ENCODE data around the gene CHGA. TPM values are rescaled to one million over a fixed set of nuclear protein-coding genes. Genes with fewer than 3 reads are reported as not detected.

Gene CHGA
- total and polyA plus RNA-seq, 11 donors, result 0.07 to 0.19 TPM; not detected in 9

- peak; percentile 36 to 73 (median 62) for ATAC-seq
- Histone ChIP-seq H3K4me1 (peaks cover 0 to 50% (median 17%) of the 10 kb centered on the region in 12 donors), H3K9me3 (no peaks in the 10 kb centered on the region), H3K4me3 (no peak overlapping the region), H3K27me3 (no peaks in the 10 kb centered on the region), H3K36me3 (peaks cover 0 to 62% (median 34%) of the 10 kb centered on the region in 9 donors), H3K27ac (peak overlapping the region in 10 of 12 donors; percentile 17 to 79 (median 44))
- intact Hi-C loops (cut with DNase I), result no loop called here
- 38 to 58% (median 48%) methylated on average over 6 to 10 of the region's 10 CpGs for WGBS, 4 donors
- DNase-seq, result peak in 3 of 5 donors; percentile 58 to 66 (median 65)
- no peak for TF ChIP-seq POLR2A (IDR thresholded peaks at IDR 0.05)
- TF ChIP-seq CTCF (IDR thresholded peaks at IDR 0.05), result no peak
Measured at GRCh38 chr14:92959189-92959531, 36.2 kb downstream of the CHGA start.

- Histone ChIP-seq H3K4me3 (no peak overlapping the region), H3K27ac (peak overlapping the region in 7 of 12 donors; percentile 12 to 79 (median 43)), H3K9me3 (no peaks in the 10 kb centered on the region), H3K27me3 (no peaks in the 10 kb centered on the region), H3K4me1 (peaks cover 0 to 50% (median 25%) of the 10 kb centered on the region in 12 donors), H3K36me3 (peaks cover 0 to 58% (median 34%) of the 10 kb centered on the region in 9 donors)
- ATAC-seq, result peak in 1 of 4 donors; percentile 26
- DNase-seq, result peak in 1 of 5 donors; percentile 47
- intact Hi-C loops (cut with DNase I), result no loop called here
- no peak for TF ChIP-seq CTCF (IDR thresholded peaks at IDR 0.05)
- 76 to 88% (median 80%) methylated on average over 23 to 30 of the region's 30 CpGs for WGBS, 4 donors
Measured at GRCh38 chr14:92959761-92960680, 37.1 kb downstream of the CHGA start.

- H3K27ac ChIP-seq, result peak overlapping the region in 1 of 12 donors; percentile 79
- DNase-seq (peak in 1 of 5 donors; percentile 47), ATAC-seq (no peak)
- no peak for TF ChIP-seq CTCF (IDR thresholded peaks at IDR 0.05)
- TF ChIP-seq POLR2A (IDR thresholded peaks at IDR 0.05), result no peak
- H3K9me3 ChIP-seq, result no peaks in the 10 kb centered on the region
- no peaks in the 10 kb centered on the region for H3K27me3 ChIP-seq
- H3K4me3 ChIP-seq, result no peak overlapping the region
- WGBS, 4 donors, result 77 to 86% (median 83%) methylated on average over 16 to 18 of the region's 18 CpGs
- peaks cover 0 to 54% (median 34%) of the 10 kb centered on the region in 9 donors for H3K36me3 ChIP-seq
- H3K4me1 ChIP-seq, result peaks cover 0 to 45% (median 27%) of the 10 kb centered on the region in 12 donors
- intact Hi-C loops (cut with DNase I), result no loop called here
Measured at GRCh38 chr14:92960706-92961566, 38.0 kb downstream of the CHGA start.

- DNase-seq (peak in 1 of 5 donors; percentile 31), ATAC-seq (no peak)
- peaks cover 0 to 49% (median 28%) of the 10 kb centered on the region in 9 donors for H3K36me3 ChIP-seq
- intact Hi-C loops (cut with DNase I), result no loop called here
- H3K4me1 ChIP-seq, result peaks cover 0 to 43% (median 27%) of the 10 kb centered on the region in 12 donors
- WGBS, 4 donors, result 89 to 96% (median 96%) methylated on average over 7 of the region's 7 CpGs
- TF ChIP-seq CTCF (IDR thresholded peaks at IDR 0.05), result no peak
- TF ChIP-seq POLR2A (IDR thresholded peaks at IDR 0.05), result no peak
- peak overlapping the region in 1 of 12 donors; percentile 7 for H3K27ac ChIP-seq
- H3K9me3 ChIP-seq, result no peaks in the 10 kb centered on the region
- no peak overlapping the region for H3K4me3 ChIP-seq
- no peaks in the 10 kb centered on the region for H3K27me3 ChIP-seq
Measured at GRCh38 chr14:92961567-92961855, 38.6 kb downstream of the CHGA start.

Measured in heart left ventricle (tissue), 16 donors.